Measurements from ENCODE around the gene PIWIL4. TPM values are rescaled to one million over a fixed set of nuclear protein-coding genes. Genes with fewer than 3 reads are reported as not detected.

The PIWIL4 gene
- total RNA-seq, 1 experiment from 2014 or later: not detected

DNA sequence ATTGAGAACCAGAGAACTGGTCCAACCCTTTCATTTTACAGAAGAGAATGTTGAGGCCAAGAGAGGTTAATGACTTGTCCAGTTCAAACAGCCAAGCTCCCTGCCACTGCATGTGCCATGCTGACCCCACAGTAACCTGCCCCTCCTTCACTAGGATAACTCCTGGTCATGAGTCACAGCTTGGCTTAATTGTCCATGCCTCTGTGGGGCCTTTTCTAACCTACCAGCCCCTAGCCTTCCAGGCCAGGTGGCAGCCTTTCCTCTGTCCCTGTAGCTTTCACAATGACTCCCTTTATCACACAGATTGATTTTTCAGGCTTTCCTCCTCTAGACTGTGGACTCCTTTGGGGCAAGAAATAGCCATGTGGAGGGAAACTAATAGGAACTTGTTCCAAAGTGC, 97.2 kb downstream of the PIWIL4 start:
- Histone ChIP-seq H2BK120ac (ENCODE audit: low read depth, low read length, poor library complexity, severe bottlenecking) (no peak overlapping the region), H3K56ac (ENCODE audit: insufficient read length, low read depth, low read length) (no peak overlapping the region), H3K23me2 (ENCODE audit: insufficient read length, low read depth, low read length, poor library complexity, severe bottlenecking) (no peaks in the 10 kb centered on the region), H3K27me3 (ENCODE audit: insufficient read depth, low read length) (no peaks in the 10 kb centered on the region), H3K23ac (ENCODE audit: insufficient read length, low read depth, low read length) (no peak overlapping the region), H3K14ac (ENCODE audit: insufficient read depth, low read length) (no peak overlapping the region), H3K4me2 (ENCODE audit: insufficient read depth, insufficient read length, low read length) (no peak overlapping the region), H2AK5ac (ENCODE audit: insufficient read length, low read length) (no peak overlapping the region), H4K5ac (ENCODE audit: insufficient read length, low read depth, low read length) (no peak overlapping the region), H3K9me3 (ENCODE audit: control insufficient read depth, low read depth, low read length) (peaks cover 6% of the 10 kb centered on the region), H3K9ac (ENCODE audit: extremely low read depth, insufficient read length, low read length) (no peak overlapping the region), H3K4ac (ENCODE audit: low read depth, low read length) (no peak overlapping the region), H4K8ac (replicated peaks; ENCODE audit: insufficient read length, low read depth, low read length) (no peak overlapping the region), H3K4me1 (ENCODE audit: insufficient read depth, low read length) (peaks cover 5% of the 10 kb centered on the region), H2BK20ac (ENCODE audit: low read depth, low read length, poor library complexity, severe bottlenecking) (no peak overlapping the region), H3K79me2 (ENCODE audit: insufficient read depth, low read length) (0 out of 2 replicates have a peak, but pooled peaks cover 1% of the 10 kb centered on the region), H4K91ac (ENCODE audit: insufficient read length, low read depth, low read length) (no peak overlapping the region), H4K20me1 (ENCODE audit: control insufficient read depth, insufficient read depth, insufficient read length) (no peaks in the 10 kb centered on the region), H2BK15ac (ENCODE audit: low read depth, low read length) (no peak overlapping the region), H2BK12ac (ENCODE audit: insufficient read length, low read depth, low read length) (no peak overlapping the region), H2AFZ (ENCODE audit: low read length) (no peak overlapping the region), H3K18ac (ENCODE audit: insufficient read length, low read depth, low read length) (no peak overlapping the region), H3K79me1 (ENCODE audit: insufficient read depth, low read depth, low read length, poor library complexity, severe bottlenecking) (no peaks in the 10 kb centered on the region), H2BK5ac (ENCODE audit: insufficient read length, low read length) (no peak overlapping the region), H3K27ac (ENCODE audit: insufficient read length, low read depth, low read length) (no peak overlapping the region), H3T11ph (ENCODE audit: low read length) (no peak overlapping the region)
- Mint-ChIP-seq H3K36me3 (ENCODE audit: insufficient read depth in 1 of 3, low read depth in 3 of 3) (peaks cover 7 to 40% (median 29%) of the 10 kb centered on the region in 3 experiments), H3K27ac (peak overlapping the region in 1 of 3 experiments; percentile 32; a peak in 1 of 7 replicates), H3K27me3 (ENCODE audit: low read depth) (no peaks in the 10 kb centered on the region), H3K9me3 (peaks cover 4 to 7% of the 10 kb centered on the region in 2 experiments), H3K4me3 (no peak overlapping the region), H3K4me1 (peaks cover 19 to 39% of the 10 kb centered on the region in 2 experiments)
- DNase-seq: no peak
- TF ChIP-seq, protein P1, sequence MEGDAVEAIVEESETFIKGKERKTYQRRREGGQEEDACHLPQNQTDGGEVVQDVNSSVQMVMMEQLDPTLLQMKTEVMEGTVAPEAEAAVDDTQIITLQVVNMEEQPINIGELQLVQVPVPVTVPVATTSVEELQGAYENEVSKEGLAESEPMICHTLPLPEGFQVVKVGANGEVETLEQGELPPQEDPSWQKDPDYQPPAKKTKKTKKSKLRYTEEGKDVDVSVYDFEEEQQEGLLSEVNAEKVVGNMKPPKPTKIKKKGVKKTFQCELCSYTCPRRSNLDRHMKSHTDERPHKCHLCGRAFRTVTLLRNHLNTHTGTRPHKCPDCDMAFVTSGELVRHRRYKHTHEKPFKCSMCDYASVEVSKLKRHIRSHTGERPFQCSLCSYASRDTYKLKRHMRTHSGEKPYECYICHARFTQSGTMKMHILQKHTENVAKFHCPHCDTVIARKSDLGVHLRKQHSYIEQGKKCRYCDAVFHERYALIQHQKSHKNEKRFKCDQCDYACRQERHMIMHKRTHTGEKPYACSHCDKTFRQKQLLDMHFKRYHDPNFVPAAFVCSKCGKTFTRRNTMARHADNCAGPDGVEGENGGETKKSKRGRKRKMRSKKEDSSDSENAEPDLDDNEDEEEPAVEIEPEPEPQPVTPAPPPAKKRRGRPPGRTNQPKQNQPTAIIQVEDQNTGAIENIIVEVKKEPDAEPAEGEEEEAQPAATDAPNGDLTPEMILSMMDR (conservative IDR thresholded peaks at IDR 0.05): no peak
